Pancreas (tissue), 10 donors: ENCODE results near the gene GATD1. TPM values are rescaled to one million over a fixed set of nuclear protein-coding genes. Genes with fewer than 3 reads are reported as not detected.
A peak's percentile ranks its signal among the peaks of the same experiment; 100 is the strongest.

ENCODE experiments used
- ATAC-seq, 4 donors: fragments of 200-7000 bp; cut with Tn5 transposase; one replicate each; pipeline versions ENCODE4 v1.8.0 to v1.9.1; 2020; ENCODE audit warnings: mild to moderate bottlenecking in 4 of 4, moderate library complexity in 4 of 4
- DNase-seq, 6 donors: peaks; one replicate each; pipeline ENCODE4 v3.0.0-alpha.2; 2020
- FAIRE-seq: peaks from 2 replicates; lab custom pipeline; 2012; peaks lifted over from hg19 to GRCh38; lab: Jason Lieb, UNC
- H3K27ac ChIP-seq, 4 donors: fragments of 200-600 bp; sonication (generic); 1 replicate in 3 of 4; 2 replicates in 1 of 4; pipeline versions ENCODE4 v1.5.0 to v1.8.0; 2020
- H3K27me3 ChIP-seq, 4 donors: fragments of 200-600 bp; one replicate each; pipeline ENCODE4 v1.8.0; 2021
- H3K36me3 ChIP-seq, 3 donors: fragments of 200-600 bp; sonication (generic) in 1 of 3; one replicate each; pipeline versions ENCODE4 v1.5.0 to v1.8.0; 2020 to 2021
- H3K4me1 ChIP-seq, 3 donors: fragments of 200-600 bp; one replicate each; pipeline ENCODE4 v1.8.0; 2021
- H3K4me3 ChIP-seq, 4 donors: fragments of 200-600 bp; sonication (generic) in 2 of 4; one replicate each; pipeline versions ENCODE4 v1.5.0 to v1.8.0; 2020 to 2021
- H3K9me3 ChIP-seq, 4 donors: fragments of 200-600 bp; one replicate each; pipeline ENCODE4 v1.8.0; 2021
- CTCF ChIP-seq, 4 donors: fragments of 200-600 bp; sonication (generic) in 3 of 4; IDR thresholded peaks; one replicate each; pipeline versions ENCODE4 v1.5.0 to v1.8.0; 2021; ENCODE audit warnings: antibody characterized with exemption in 4 of 4
- WGBS, 2 donors: extraction: QIAGEN DNeasy Blood & Tissue Kit; methylation state at CpG; one replicate each; pipeline ENCODE4 v1.1.7; 2013; 5-methylcytosine and 5-hydroxymethylcytosine counted together
- intact Hi-C, 3 donors: fragments of 100-400 bp; cut with DNase I; formaldehyde crosslinking; loops; one replicate each; pipeline versions ENCODE4 v1.11.1 to v1.14.2; 2022
- polyA plus RNA-seq, 2 donors: library from polyadenylated mRNA; stranded (reverse); fragments of 200-250 nt; gene quantifications; one replicate each; pipeline ENCODE4 v1.2.3, GENCODE V29; 2013
- total RNA-seq, 6 donors: library from RNA; stranded (reverse); fragmentation: NEBNext Ultra II Directional in 4 of 6; extraction: Animal tissue kit (Norgen Biotek cat#: 25700) in 4 of 6; gene quantifications; one replicate each; pipeline versions ENCODE4 v1.2.1 to v1.2.4, GENCODE V29; 2021 to 2023
- donor health status: healthy with polysubstance abuse.
- donor health status: DM: no; HTN: no; CAD: no; lungs with moderate emphysema.
- donor health status: DM: no; HTN: no; CAD: no.
- donor health status: control.
- donor health status: control.
- donor health status: Bipolar disorder and iron deficiency.
- donor health status: DM: yes; HTN: yes; CAD: no.
- donor health status: DM: no; HTN: no; CAD: no.
- donor health status: DM: no; HTN: no; CAD: no.
- donor health status: DM: yes; HTN: yes; CAD: no.

Gene GATD1
- total and polyA plus RNA-seq, 8 donors: 13.6 to 43.2 (median 21.5) TPM

GRCh38 chr11:788009-788640, 10.8 kb upstream of the GATD1 start:
- H3K4me1 ChIP-seq: no peaks in the 10 kb centered on the region
- H3K27ac ChIP-seq: no peak overlapping the region
- TF ChIP-seq CTCF (IDR thresholded peaks at IDR 0.05): no peak
- no peaks in the 10 kb centered on the region for H3K9me3 ChIP-seq
- WGBS, 2 donors: 54 to 60% methylated on average over 22 to 28 of the region's 28 CpGs
- peaks cover 0 to 12% (median 4%) of the 10 kb centered on the region in 3 donors for H3K36me3 ChIP-seq
- ATAC-seq: no peak
- H3K27me3 ChIP-seq: no peaks in the 10 kb centered on the region
- intact Hi-C loops: no loop called here
- DNase-seq: peak in 2 of 6 donors; percentile 49 to 85
- no peak overlapping the region for H3K4me3 ChIP-seq
- FAIRE-seq: no peak

DNA sequence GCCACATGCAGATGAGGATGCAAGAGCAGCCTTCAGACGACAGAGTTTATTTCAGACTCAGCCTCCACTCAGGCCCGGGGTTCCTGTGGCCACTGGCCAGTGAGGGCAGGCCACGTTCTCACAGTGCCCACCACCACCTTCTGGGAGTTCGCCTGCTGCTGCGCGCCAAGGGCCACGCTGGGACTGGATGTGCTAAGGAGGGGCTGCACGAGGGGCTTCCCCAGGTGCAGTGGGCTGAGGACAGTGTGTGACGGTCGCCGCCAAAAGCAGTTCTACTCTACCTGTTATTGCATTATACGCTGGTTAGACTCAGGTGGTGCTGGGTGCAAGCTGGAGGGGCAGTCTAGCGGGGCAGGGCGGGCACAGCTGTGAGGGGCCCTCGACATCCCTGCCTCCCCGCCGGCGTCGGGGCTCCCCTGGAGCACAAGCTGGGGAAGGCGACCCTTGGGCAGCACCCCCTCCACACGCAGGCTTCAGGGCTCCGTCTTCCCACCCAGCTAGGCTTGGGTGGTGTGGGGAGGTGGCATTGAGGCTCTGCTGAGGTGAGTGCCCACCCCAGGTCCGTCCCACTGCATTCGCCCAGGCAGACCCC, 9.9 kb upstream of the GATD1 start:
- H3K27ac ChIP-seq: no peak overlapping the region
- no peak for ATAC-seq
- H3K4me3 ChIP-seq: no peak overlapping the region
- H3K36me3 ChIP-seq: peaks cover 0 to 9% (median 4%) of the 10 kb centered on the region in 3 donors
- 84 to 86% methylated on average over 22 to 24 of the region's 24 CpGs for WGBS, 2 donors
- no peaks in the 10 kb centered on the region for H3K27me3 ChIP-seq
- H3K9me3 ChIP-seq: no peaks in the 10 kb centered on the region
- DNase-seq: peak in 2 of 6 donors; percentile 37 to 72
- no peaks in the 10 kb centered on the region for H3K4me1 ChIP-seq
- TF ChIP-seq CTCF (IDR thresholded peaks at IDR 0.05): no peak
- FAIRE-seq: no peak
- intact Hi-C loops: no loop called here

GRCh38 chr11:786235-787083, 9.2 kb upstream of the GATD1 start:
- H3K27me3 ChIP-seq: no peaks in the 10 kb centered on the region
- intact Hi-C loops: no loop called here
- ATAC-seq: no peak
- no peak overlapping the region for H3K4me3 ChIP-seq
- DNase-seq: peak in 2 of 6 donors; percentile 29 to 67
- no peaks in the 10 kb centered on the region for H3K9me3 ChIP-seq
- H3K4me1 ChIP-seq: no peaks in the 10 kb centered on the region
- no peak overlapping the region for H3K27ac ChIP-seq
- no peak for TF ChIP-seq CTCF (IDR thresholded peaks at IDR 0.05)
- WGBS, 2 donors: 73 to 78% methylated on average over 24 of the region's 24 CpGs
- H3K36me3 ChIP-seq: peaks cover 0 to 1% (median 0%) of the 10 kb centered on the region in 3 donors
- FAIRE-seq: no peak

DNA sequence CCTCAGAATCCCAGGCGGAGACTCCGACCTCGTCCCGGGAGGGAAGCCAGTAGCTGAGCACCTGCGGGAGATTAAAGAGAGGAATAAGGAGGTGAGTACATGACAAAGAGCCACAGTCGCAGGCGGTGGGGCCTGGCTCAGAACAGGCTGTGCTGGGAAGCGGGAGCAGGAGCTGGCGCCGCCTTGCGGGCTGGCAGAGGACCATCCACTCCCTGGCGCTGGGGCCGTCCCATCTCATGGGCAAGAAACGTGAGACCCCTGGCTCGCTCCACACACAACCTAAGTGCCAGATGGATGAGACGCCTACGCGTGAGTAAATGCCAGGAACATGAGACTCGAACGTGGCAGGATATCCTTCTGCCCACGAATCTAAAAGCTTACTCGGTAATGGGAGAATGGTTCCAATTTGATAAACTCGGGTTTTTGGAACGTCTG, 6.3 kb upstream of the GATD1 start:
- Histone ChIP-seq H3K27ac (peak overlapping the region in 1 of 4 donors; percentile 50), H3K4me1 (no peaks in the 10 kb centered on the region), H3K27me3 (no peaks in the 10 kb centered on the region), H3K36me3 (no peaks in the 10 kb centered on the region), H3K4me3 (peak overlapping the region in 1 of 4 donors; percentile 3), H3K9me3 (no peaks in the 10 kb centered on the region)
- intact Hi-C loops: no loop called here
- FAIRE-seq (no peak), DNase-seq (peak; percentile 81 to 95 (median 88)), ATAC-seq (peak; percentile 87 to 95 (median 92))
- WGBS, 2 donors: 7 to 10% methylated on average over 24 of the region's 24 CpGs
- peak; percentile 45 to 71 (median 57) for TF ChIP-seq CTCF (IDR thresholded peaks at IDR 0.05)
